Prostate gland (tissue), 2 donors: ENCODE data around the gene MSH5.

Experiments used
- CTCF ChIP-seq, 4 experiments: fragments of 200-600 bp in 2 of 4; fragments of 450-650 bp in 2 of 4; sonication (generic) in 2 of 4; IDR thresholded peaks; 1 replicate in 3 of 4; 2 replicates in 1 of 4; pipeline ENCODE4 v1.5.1; 2016 to 2019; ENCODE audit warnings: antibody characterized with exemption in 4 of 4, mild to moderate bottlenecking in 2 of 4, moderate library complexity in 2 of 4
- POLR2AphosphoS5 ChIP-seq: sonication (generic); formaldehyde crosslinking; IDR thresholded peaks from one replicate; pipeline ENCODE4 v1.6.1; 2017; ENCODE audit warnings: antibody characterized with exemption

- TF ChIP-seq CTCF (IDR thresholded peaks at IDR 0.05) (no peak), POLR2AphosphoS5 (no peak)
Observed at GRCh38 chr6:31782126-31782855, 42.5 kb downstream of the MSH5 start.
